Thoracic aorta (tissue), 2 donors: ENCODE results near the gene ECD. TPM values are rescaled to one million over a fixed set of nuclear protein-coding genes. Genes with fewer than 3 reads are reported as not detected.

Experiments used
- ATAC-seq: fragments of 150-250 bp; one replicate; pipeline ENCODE4 v1.8.0; 2017; ENCODE audit warnings: low read depth; ENCODE audit not compliant: insufficient number of reproducible peaks, low FRiP score
- DNase-seq: peaks from one replicate; pipeline ENCODE4 v3.0.0-alpha.2; 2020; ENCODE audit warnings: low spot score
- H3K27ac ChIP-seq, 2 donors: fragments of 200-600 bp; sonication (generic); 1 replicate in 1 of 2; 2 replicates in 1 of 2; pipeline ENCODE4 v1.5.1; 2016; ENCODE audit warnings: mild to moderate bottlenecking in 2 of 2, moderate library complexity in 2 of 2
- H3K27me3 ChIP-seq: fragments of 200-600 bp; sonication (generic); replicated peaks from 2 replicates; pipeline ENCODE4 v1.6.0; 2016; ENCODE audit warnings: mild to moderate bottlenecking; ENCODE audit not compliant: insufficient read depth
- H3K36me3 ChIP-seq: fragments of 200-600 bp; sonication (generic); one replicate; pipeline ENCODE4 v1.5.1; 2016
- H3K4me1 ChIP-seq, 2 donors: fragments of 200-600 bp; sonication (generic); 1 replicate in 1 of 2; 2 replicates in 1 of 2; pipeline versions ENCODE4 v1.5.1 to v1.6.0; 2016; ENCODE audit warnings: low read depth in 2 of 2, mild to moderate bottlenecking in 1 of 2; ENCODE audit not compliant: control insufficient read depth in 1 of 2
- H3K4me3 ChIP-seq: fragments of 200-600 bp; sonication (generic); 2 replicates; pipeline ENCODE4 v1.5.1; 2016; ENCODE audit warnings: mild to moderate bottlenecking
- H3K9me3 ChIP-seq: fragments of 200-600 bp; sonication (generic); 2 replicates; pipeline ENCODE4 v1.5.1; 2016
- total RNA-seq, 2 donors: library from RNA; depleted of rRNA; stranded (reverse); fragments of >200 nt; gene quantifications; one replicate each; pipeline versions ENCODE4 v1.1.0 to v1.2.3, GENCODE V29; 2016
- TF ChIP-seq, protein P1 (sequence below): fragments of 200-600 bp; sonication (generic); IDR thresholded peaks from one replicate; pipeline ENCODE4 v1.5.1; 2019; ENCODE audit warnings: antibody characterized with exemption

The ECD gene
- total RNA-seq, 2 donors from 2014 or later = 34.8 to 39.2 TPM

DNA sequence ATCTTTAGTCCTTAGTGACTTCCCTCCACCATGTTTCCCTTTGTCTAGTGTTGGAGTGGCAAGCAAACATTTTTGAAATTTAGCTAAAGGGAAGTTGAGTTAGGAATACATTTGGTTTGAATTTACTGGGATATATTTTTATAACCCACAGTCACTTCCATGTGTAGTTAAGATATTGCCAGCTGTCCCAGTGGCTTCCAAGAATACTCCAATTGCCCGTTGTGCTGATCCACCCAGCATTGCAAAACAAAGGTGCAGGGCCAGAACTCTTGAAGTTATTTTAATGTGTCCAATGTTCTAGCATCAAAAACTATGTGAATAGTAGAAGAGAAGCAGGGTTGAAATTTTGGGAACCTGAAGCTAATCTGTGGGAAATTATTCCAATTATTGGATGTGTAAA lies 68.7 kb downstream of the ECD start:
- Histone ChIP-seq H3K4me3 (no peak overlapping the region), H3K27ac (no peak overlapping the region), H3K9me3 (no peaks in the 10 kb centered on the region), H3K27me3 (no peaks in the 10 kb centered on the region), H3K36me3 (no peaks in the 10 kb centered on the region), H3K4me1 (peaks cover 0 to 12% of the 10 kb centered on the region in 2 donors)
- DNase-seq (no peak), ATAC-seq (no peak)
- TF ChIP-seq, protein P1, sequence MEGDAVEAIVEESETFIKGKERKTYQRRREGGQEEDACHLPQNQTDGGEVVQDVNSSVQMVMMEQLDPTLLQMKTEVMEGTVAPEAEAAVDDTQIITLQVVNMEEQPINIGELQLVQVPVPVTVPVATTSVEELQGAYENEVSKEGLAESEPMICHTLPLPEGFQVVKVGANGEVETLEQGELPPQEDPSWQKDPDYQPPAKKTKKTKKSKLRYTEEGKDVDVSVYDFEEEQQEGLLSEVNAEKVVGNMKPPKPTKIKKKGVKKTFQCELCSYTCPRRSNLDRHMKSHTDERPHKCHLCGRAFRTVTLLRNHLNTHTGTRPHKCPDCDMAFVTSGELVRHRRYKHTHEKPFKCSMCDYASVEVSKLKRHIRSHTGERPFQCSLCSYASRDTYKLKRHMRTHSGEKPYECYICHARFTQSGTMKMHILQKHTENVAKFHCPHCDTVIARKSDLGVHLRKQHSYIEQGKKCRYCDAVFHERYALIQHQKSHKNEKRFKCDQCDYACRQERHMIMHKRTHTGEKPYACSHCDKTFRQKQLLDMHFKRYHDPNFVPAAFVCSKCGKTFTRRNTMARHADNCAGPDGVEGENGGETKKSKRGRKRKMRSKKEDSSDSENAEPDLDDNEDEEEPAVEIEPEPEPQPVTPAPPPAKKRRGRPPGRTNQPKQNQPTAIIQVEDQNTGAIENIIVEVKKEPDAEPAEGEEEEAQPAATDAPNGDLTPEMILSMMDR = no peak

- H3K27ac ChIP-seq = peak overlapping the region; percentile 81 to 95
- H3K4me1 ChIP-seq = peaks cover 0 to 21% of the 10 kb centered on the region in 2 donors
- peak overlapping the region; percentile 99 for H3K4me3 ChIP-seq
- DNase-seq (no peak), ATAC-seq (no peak)
- H3K9me3 ChIP-seq = no peaks in the 10 kb centered on the region
- TF ChIP-seq, protein P1 = no peak
- no peaks in the 10 kb centered on the region for H3K36me3 ChIP-seq
- H3K27me3 ChIP-seq = no peaks in the 10 kb centered on the region
Measured at GRCh38 chr10:73097305-73097670, 70.5 kb downstream of the ECD start.

DNA sequence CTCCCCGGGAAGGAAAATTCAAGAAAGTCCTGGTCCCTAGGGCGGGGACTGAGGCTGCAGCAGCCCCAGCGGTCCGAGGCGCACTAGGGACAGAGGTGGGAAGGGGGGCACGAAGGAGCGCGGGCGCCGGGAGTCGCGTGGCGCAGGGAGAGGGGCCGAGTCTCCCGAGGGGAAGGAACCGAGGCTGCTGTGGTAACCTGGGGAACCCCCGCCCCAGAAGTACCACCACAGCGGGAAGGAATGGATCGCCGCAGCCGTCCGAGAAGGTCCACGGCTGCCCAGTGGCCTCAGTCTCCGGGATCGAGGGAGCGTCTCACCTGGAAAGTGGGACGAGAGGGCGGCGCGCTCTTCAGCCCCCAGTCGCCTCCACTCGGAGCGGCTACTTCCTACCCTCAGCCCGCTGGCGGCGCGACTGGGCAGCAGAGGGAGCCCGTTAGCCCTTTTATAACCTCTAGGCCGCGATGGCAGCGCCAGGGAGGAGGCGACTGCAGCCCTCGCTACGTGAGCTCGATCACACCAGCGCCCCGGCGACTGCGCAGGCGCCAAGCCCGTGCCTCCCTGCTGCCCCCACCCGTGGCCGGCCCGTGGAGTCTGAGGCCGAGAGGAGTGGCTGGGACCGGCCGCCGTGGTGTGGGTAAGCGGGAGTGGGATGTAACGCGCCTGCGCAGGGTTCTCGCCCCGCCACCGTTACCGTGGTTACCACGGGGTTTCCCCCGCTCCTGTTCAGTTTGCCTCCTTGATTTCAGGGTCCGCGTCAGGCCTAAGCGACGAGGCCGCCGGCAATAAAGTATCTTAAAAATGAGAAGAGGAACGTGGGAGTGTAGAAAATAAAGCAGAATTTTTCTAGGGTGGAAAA lies 71.1 kb downstream of the ECD start, which contains the start of gene P4HA1:
P4HA1 (minus strand) TSS at position 418 of the 856 bp plus-strand sequence. CDS start 21,983 bp downstream, outside the sequence.
- peak within 1 kb of the TSS; percentile 99 for H3K4me3 ChIP-seq
- H3K9me3 ChIP-seq = no peaks in the 10 kb centered on the region
- H3K36me3 ChIP-seq = no peaks in the 10 kb centered on the region
- H3K27me3 ChIP-seq = no peaks in the 10 kb centered on the region
- DNase-seq (peak; percentile 93), ATAC-seq (peak; percentile 91)
- peaks cover 3 to 21% of the 10 kb centered on the region in 2 donors for H3K4me1 ChIP-seq
- peak within 1 kb of the TSS; percentile 95 for H3K27ac ChIP-seq
- TF ChIP-seq, protein P1 = peak; percentile 64

- peak overlapping the region; percentile 95 for H3K27ac ChIP-seq
- peak; percentile 15 for ATAC-seq
- H3K4me3 ChIP-seq = peak overlapping the region; percentile 99
- no peak for DNase-seq
- no peaks in the 10 kb centered on the region for H3K9me3 ChIP-seq
- TF ChIP-seq, protein P1 = no peak
- H3K36me3 ChIP-seq = no peaks in the 10 kb centered on the region
- H3K4me1 ChIP-seq = peaks cover 3 to 21% of the 10 kb centered on the region in 2 donors
- H3K27me3 ChIP-seq = no peaks in the 10 kb centered on the region
Measured at GRCh38 chr10:73096041-73096448, 71.8 kb downstream of the ECD start.

DNA sequence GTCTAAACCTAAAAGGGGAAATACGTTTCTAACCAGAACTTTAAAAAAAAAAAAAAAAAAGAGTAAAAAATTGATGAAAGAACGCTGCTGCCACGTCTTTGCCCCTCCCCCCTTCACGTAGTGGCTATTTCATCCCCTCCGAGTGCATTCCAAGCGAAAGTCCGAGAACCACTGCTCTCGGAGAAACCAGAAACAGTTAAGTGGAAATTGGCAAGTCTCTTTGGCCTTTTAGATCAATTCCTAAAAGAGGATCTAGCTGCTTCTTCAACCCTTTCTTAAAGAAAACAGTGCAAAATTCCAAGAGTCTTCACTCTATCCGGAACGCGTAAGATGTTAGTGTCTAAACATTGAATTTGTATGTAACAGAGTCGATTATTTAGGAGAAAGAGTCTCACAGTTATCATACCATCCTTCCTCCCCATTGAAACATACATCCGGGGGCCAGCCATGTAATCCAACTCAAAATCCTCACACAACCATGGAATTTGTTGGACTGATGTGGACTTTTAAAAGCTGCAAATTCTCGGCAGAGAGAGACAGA lies 72.3 kb downstream of the ECD start:
- Histone ChIP-seq H3K27me3 (no peaks in the 10 kb centered on the region), H3K4me1 (peaks cover 3 to 21% of the 10 kb centered on the region in 2 donors), H3K9me3 (no peaks in the 10 kb centered on the region), H3K36me3 (no peaks in the 10 kb centered on the region), H3K4me3 (peak overlapping the region; percentile 99), H3K27ac (peak overlapping the region; percentile 95)
- no peak for ATAC-seq
- TF ChIP-seq, protein P1 = no peak
- DNase-seq = no peak
